ENCODE measurements around the gene LAMA4. TPM values are rescaled to one million over a fixed set of nuclear protein-coding genes. Genes with fewer than 3 reads are reported as not detected.

Gene LAMA4
- total RNA-seq, 1 donor from 2014 or later = 44.8 TPM

GRCh38 chr6:112086744-112087135, 167.6 kb downstream of the LAMA4 start:
- peaks cover 6% of the 10 kb centered on the region for H3K36me3 Mint-ChIP-seq
- no peaks in the 10 kb centered on the region for H3K9me3 Mint-ChIP-seq
- TF ChIP-seq, protein P1, sequence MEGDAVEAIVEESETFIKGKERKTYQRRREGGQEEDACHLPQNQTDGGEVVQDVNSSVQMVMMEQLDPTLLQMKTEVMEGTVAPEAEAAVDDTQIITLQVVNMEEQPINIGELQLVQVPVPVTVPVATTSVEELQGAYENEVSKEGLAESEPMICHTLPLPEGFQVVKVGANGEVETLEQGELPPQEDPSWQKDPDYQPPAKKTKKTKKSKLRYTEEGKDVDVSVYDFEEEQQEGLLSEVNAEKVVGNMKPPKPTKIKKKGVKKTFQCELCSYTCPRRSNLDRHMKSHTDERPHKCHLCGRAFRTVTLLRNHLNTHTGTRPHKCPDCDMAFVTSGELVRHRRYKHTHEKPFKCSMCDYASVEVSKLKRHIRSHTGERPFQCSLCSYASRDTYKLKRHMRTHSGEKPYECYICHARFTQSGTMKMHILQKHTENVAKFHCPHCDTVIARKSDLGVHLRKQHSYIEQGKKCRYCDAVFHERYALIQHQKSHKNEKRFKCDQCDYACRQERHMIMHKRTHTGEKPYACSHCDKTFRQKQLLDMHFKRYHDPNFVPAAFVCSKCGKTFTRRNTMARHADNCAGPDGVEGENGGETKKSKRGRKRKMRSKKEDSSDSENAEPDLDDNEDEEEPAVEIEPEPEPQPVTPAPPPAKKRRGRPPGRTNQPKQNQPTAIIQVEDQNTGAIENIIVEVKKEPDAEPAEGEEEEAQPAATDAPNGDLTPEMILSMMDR (conservative IDR thresholded peaks at IDR 0.05) = peak; percentile 44
- peaks cover 10% of the 10 kb centered on the region for H3K4me1 Mint-ChIP-seq (ENCODE audit: unreplicated experiment)
- no peak for DNase-seq (ENCODE audit: extremely low spot score, unreplicated experiment)
- no peak overlapping the region for H3K27ac Mint-ChIP-seq
- no peak overlapping the region for H3K4me3 Mint-ChIP-seq
- no peaks in the 10 kb centered on the region for H3K27me3 Mint-ChIP-seq

- H3K4me1 Mint-ChIP-seq (ENCODE audit: unreplicated experiment) = peaks cover 14% of the 10 kb centered on the region
- no peaks in the 10 kb centered on the region for H3K9me3 Mint-ChIP-seq
- H3K4me3 Mint-ChIP-seq = peak overlapping the region; percentile 74
- no peak for DNase-seq (ENCODE audit: extremely low spot score, unreplicated experiment)
- no peak overlapping the region for H3K27ac Mint-ChIP-seq
- TF ChIP-seq, protein P1 (conservative IDR thresholded peaks at IDR 0.05) = no peak
- H3K27me3 Mint-ChIP-seq = no peaks in the 10 kb centered on the region
- H3K36me3 Mint-ChIP-seq = peaks cover 10% of the 10 kb centered on the region
Measured at GRCh38 chr6:112085286-112086065, 168.9 kb downstream of the LAMA4 start.

DNA sequence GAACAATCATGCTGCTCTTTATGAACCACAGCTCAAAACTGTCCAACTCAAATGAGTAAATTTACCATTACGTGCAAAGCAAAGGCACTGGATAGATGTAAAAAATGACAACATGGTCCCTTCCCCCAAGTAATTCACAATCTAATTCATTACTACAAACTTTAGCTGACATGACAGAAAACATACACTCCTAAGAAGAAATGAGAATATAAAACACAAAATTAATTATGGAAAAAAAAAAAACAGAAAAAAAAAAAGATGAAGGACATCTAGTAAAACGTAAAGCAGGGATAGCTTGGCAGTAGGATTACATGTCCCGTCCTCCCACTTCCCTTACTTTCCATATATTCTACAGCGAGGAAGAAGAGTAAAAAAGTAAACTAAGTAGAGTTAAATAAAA, 172.8 kb downstream of the LAMA4 start:
- TF ChIP-seq, protein P1 (conservative IDR thresholded peaks at IDR 0.05) = no peak
- peaks cover 14% of the 10 kb centered on the region for H3K4me1 Mint-ChIP-seq (ENCODE audit: unreplicated experiment)
- H3K36me3 Mint-ChIP-seq = peaks cover 10% of the 10 kb centered on the region
- H3K27me3 Mint-ChIP-seq = no peaks in the 10 kb centered on the region
- H3K9me3 Mint-ChIP-seq = no peaks in the 10 kb centered on the region
- no peak overlapping the region for H3K27ac Mint-ChIP-seq
- DNase-seq (ENCODE audit: extremely low spot score, unreplicated experiment) = no peak
- H3K4me3 Mint-ChIP-seq = no peak overlapping the region

- H3K27me3 Mint-ChIP-seq = no peaks in the 10 kb centered on the region
- no peaks in the 10 kb centered on the region for H3K9me3 Mint-ChIP-seq
- TF ChIP-seq, protein P1 (conservative IDR thresholded peaks at IDR 0.05) = no peak
- peaks cover 1% of the 10 kb centered on the region for H3K36me3 Mint-ChIP-seq
- H3K4me3 Mint-ChIP-seq = no peak overlapping the region
- DNase-seq (ENCODE audit: extremely low spot score, unreplicated experiment) = no peak
- H3K27ac Mint-ChIP-seq = no peak overlapping the region
- no peaks in the 10 kb centered on the region for H3K4me1 Mint-ChIP-seq (ENCODE audit: unreplicated experiment)
Measured at GRCh38 chr6:112066606-112067005, 187.8 kb downstream of the LAMA4 start.

DNA sequence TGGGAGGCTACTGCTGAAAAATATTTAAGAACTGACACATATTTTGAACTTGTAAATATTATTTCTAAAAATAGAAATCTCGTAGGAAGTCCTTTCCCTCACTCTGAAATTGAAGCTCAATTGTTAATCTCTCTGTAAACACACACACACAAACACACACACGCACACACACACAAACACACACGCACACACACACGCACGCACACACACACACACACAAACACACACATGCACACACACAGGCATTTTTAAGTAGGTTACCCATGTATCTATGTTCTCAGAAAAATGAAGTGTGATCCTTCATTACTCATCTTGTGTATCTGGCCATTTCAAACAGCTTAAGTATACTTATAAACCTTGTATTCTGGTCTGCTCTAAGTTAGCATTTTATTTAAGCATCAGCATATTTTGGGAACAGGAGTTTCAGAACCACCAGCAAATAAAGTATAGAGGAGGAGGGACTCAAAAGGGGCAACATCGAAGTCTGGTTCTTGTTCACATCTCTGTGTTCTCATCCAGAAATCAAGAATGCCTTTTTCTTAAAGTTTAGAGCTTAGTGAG, 188.9 kb downstream of the LAMA4 start:
- Mint-ChIP-seq H3K27me3 (no peaks in the 10 kb centered on the region), H3K4me3 (no peak overlapping the region), H3K36me3 (no peaks in the 10 kb centered on the region), H3K4me1 (ENCODE audit: unreplicated experiment) (no peaks in the 10 kb centered on the region), H3K9me3 (no peaks in the 10 kb centered on the region), H3K27ac (no peak overlapping the region)
- no peak for DNase-seq (ENCODE audit: extremely low spot score, unreplicated experiment)
- TF ChIP-seq, protein P1 (conservative IDR thresholded peaks at IDR 0.05) = no peak
